ENCODE measurements around the gene EHD3.

Gene EHD3

DNA sequence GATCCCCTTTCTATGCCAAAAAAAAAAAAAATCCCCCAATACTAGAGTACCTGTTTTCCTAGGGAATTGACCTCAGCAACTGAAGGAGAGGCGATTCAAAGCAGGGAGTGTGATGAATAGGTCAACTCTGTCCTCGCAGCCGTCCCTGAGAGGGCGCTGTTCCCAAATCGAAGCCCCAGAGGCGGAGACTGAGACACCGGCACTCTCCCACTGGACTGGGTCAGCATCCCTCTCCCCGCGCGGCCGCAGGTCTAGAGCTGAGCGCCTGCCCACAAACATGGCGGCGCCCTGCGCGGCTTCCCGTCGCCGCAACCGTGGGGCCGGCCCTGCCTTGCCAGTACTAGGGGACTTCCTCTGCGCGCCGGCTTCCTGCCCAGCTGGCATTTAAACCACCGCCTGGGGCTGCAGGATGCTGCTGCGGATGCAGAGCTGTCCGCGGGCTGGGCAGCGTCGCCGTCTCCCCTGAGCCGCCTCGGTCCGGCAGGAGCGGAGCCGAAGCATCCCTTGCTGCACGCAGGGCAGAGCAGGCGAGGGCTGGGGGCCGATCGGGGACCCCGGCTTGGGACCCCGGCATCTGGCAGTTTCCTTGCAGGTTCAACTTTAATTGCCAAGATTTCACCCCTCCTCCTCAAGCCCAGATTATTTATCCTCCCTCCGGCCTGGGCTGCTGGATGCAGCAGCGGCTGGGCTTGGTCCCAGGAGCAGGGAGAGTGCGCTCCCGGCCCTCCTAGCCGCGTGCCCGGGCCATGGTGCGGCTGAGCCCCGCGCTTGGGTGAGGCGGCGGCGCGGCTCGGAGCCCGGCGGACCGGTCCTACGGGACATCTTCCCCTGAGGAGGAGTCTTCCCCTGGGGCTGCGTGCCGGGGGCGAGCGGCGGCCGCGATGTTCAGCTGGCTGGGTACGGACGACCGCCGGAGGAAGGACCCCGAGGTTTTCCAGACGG is at the start of gene EHD3:
TSS of gene EHD3 (plus strand) at position 412 of the 942 bp plus-strand sequence. CDS start at position 882, 470 bp downstream.
- peak; percentile 40 for DNase-seq (ENCODE audit: low spot score)

DNA sequence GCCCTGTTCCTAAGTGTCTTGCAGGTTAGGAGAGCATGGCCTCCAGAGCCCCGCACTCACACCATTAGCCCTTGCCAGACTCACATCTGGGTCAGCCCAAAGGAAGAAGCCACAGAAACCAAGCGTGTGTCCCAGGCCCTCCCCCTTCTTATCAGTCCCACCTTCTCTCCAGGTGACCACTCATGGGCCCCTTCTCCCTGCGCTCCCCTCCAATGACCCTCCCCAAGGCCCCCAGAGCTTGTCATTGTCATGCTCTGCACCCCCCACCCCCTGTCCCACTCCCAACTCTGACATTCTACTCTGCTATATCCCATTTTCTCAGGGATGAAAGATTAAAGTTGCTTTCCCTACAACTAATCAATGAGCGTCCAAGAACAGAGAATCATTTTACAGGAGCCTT is 46.8 kb upstream of the EHD3 start:
- DNase-seq (ENCODE audit: low spot score): no peak

DNA sequence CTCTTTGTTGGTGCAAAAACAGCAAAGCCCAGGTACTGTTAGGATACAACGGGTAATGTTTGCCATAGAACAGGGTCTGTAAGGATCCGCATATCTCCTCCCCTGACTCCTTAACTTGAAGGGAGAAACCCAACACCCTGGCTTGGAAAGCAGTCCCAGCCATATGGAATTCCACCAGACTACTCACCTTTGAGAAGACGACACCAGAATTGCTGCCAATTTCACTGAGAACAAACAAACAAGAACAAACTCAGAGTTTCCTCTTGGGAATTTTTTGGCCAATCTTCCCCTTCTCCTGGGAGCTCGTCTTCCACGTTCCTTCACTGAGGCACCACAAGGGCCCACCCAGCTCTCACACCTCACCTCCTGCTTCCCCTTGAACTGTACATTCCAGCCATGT is 45.8 kb upstream of the EHD3 start:
- no peak for DNase-seq (ENCODE audit: low spot score)

DNA sequence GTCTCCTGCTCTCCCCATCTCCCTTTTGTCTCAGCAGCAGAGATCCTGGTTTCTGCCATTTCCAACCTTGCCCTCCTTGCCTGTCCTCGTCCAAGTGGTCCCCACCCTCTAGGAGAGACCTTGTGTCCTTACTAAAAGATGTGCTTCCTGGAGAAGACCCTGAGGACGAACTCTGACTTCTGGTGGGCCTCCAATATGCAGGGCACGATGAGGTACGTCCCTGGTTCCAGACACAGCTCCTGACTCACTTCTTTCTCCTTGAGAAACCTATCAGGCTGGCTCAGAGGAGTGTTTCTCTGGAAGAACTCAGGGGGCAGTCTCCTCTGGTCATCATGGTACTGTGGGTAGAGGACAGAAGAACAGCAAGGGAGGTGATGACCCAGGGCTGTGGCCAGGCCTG is 44.8 kb upstream of the EHD3 start:
- no peak for DNase-seq (ENCODE audit: low spot score)

DNA sequence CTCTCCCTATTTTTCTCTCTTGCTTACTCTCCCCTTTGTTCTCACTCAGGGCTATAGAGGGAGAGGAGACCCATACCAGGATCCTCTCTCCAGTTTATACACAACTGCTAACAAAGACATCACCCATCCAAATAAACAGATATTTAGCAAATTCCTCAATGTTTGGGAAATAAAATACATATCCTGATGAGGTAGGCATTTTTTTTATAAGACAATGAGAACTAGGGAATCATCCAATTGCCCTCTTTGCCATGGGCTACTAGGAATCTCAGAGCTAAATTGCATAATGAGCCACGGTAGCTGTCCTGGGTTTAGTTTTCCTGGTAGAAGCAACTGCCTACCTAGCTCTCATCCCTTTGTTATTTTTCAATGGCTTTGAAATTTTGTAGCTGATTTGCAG is 43.8 kb upstream of the EHD3 start:
- no peak for DNase-seq (ENCODE audit: low spot score)

DNA sequence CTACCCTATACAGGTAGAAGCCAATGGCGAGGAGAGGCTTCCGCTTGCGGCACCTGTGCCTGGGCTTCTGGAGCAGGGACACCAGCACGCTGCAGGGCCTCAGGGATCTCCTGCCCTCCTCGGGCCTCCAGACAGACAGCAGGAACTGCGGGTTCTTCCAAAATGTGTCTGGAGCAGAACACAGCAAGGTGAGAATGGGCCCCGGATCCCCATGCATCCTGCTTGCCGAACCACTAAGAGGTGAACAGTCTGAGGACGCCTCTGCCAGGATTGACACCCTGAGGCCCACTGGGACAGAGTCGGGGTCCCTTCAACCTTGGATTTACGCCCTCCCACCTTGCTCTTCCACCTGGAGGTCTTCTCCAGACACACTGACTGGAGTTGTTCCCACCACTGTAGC is 42.0 kb upstream of the EHD3 start:
- no peak for DNase-seq (ENCODE audit: low spot score)

DNA sequence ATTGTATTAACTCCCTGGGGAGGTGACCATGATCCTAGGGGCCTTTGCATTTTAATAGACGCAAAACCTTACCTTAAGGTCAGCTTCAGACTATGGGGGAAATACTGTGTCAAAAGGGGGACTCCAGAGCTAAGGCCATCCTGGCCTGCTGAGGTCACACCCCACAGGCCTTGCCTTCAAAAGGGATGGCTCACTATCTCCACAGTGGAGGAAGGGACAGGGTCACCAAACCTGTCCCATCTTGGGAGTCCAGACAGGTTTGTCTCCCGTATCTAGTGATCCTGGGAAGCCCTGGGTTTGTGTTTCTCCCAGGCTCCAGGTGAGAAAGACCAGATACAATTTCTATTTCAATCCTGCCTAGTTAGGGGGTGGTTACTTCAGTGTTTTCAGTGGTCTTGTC is 41.6 kb upstream of the EHD3 start:
- DNase-seq (ENCODE audit: low spot score): no peak

DNA sequence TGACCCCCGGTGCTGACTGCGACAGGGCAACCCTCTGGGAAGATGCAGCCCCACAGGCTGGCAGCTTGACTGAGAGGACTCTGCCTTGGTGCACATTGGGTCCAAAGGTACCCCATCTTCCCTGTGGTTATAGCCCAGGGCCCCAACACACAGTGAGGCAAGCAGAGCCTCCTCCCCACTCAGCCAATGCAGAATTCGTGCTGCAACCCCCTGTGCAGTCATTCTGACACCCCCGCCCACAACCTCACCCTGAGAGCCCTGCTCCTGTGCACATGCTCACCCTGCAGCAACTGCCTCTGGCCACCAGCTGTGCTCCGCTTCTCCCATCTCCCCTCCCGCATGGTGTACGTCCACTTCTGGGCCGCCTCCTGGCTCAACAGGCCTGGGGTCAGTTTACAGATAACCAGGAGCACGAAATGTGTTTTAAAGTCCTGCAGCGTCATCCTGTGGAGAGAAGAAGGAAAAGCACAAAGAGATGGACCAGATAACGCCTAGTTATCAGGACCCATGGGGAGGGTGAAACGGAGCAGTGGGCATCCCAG is 41.0 kb upstream of the EHD3 start:
- no peak for DNase-seq (ENCODE audit: low spot score)

DNA sequence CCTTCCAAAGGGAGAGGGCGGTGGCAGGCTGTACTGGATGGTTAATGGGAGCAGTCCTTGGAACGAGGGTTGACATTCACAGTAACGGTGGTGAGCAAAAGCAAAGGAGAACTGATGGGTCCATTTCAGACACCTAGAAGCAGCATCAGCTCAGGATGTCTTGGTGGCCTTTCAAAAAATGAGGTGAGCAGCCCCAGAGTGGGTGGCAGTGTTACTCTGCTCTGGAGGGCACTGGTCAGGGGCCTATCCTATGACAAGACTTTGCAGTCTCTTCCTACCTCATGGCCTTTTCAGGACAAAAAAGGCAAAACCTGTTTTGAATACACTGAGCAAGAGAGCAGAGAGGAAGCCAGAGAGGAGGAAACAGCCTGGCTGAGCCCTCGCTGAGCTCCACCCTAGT is 40.1 kb upstream of the EHD3 start:
- DNase-seq (ENCODE audit: low spot score): no peak

DNA sequence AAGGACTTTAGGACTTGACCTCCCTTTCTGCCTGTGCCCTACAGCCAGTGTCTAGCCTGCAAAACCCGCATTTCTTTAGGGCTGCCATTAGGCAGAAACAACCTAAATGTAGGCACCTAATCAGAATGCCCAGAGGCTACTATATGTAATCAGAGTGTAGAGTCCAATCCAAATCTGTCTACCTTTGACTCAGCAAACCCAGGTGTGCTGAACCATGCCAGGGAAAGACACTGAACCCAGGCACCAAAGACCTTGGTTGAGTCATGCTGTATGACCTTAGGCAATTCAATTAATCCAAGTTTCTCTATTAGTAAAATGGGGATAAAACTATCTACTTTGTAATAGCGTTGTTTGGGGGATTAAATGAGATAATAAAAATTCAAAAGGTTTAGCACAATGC is 37.3 kb upstream of the EHD3 start:
- DNase-seq (ENCODE audit: low spot score): no peak

DNA sequence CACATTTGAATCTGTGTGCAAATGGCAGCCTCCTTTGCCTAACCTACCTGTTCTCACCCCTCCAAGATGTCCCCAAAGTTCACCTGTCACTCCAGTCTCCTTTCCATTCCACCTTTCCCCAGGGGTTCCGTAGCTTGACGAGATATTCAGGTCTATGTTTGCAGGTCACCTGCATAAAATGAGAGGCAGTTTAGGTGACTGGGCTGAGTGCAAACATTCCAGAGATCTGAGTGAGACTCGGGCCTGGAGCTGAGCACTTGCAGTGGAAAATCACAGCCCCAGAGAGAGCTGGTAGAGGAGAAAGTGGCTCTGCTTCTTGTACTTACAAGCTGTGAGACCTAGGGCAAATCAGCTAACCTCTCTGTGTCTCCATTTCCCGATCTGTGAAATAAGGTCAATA is 36.8 kb upstream of the EHD3 start:
- no peak for DNase-seq (ENCODE audit: low spot score)

DNA sequence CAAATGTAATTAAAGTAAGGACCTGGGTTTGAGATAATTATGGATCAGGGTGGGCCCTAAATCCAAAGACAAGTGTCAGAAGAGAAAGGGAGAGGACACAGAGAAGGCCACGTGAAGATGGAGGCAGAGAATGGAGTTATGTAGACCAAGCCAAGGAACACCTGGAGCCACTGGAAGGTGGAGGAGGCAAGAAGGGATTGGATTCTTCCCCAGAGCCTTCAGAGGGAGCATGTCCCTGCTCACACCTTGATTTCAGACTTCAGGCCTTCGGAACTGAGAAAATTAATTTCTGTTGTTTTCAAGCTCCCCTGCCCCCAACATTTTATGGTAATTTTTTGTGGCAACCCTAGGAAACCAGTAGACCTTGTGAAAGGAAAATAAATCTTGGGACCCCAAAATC is 36.3 kb upstream of the EHD3 start:
- no peak for DNase-seq (ENCODE audit: low spot score)

DNA sequence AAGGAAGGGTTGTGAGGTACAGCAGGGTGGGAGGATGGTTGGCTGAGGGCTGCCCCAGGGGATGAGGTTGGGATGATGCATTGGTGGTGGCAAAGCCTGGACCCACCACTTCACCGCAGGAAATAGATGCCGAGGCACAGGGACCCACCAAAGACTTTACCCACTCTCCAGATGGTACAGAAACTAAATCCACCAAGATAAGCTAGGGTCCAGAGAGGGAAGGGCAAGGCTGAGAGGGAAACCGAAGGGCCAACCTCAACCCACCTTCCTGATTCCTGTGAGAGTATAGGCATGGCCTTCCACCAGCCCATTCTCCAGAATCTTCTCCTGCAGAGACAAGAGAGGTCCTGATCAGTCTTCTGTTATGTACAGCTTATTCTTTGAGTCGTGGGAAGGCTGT is 34.7 kb upstream of the EHD3 start:
- no peak for DNase-seq (ENCODE audit: low spot score)

DNA sequence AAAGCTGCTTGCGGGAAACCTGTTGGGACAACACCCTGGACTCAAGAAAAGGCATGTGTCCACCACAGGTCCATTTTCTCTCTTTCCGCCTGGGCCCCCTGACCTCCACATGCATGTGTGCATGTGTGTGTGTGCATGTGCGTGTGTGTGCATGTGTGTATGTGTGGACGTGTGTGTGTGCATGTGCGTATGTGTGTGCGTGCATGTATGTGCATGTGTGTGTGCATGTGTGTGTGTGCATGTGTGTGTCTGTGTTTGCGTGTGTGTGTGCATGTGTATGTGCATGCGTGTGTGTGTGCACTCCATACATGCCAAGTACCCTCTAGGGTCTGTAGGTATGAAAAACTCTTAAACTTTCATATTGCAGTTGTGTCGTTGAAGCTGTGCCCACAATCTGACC is 33.0 kb upstream of the EHD3 start:
- DNase-seq (ENCODE audit: low spot score): no peak

DNA sequence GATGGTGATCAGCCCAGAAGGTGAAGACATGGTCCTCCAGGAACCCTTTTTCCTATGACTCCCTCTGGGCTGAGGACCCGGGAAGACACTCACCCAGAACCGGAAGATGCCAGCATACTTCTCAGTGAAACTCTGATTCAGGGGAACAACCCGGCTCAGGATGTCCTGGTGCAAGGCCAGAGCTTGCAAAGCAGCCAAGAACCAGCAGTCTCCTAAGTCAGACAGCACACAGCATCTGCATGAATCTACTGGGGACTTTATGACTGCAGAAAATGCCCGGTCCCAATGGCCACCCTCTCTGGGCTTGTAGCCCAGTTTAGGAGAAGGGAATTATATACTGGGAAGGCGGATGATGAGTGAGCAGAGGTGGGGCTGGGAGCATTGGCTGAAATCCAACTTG is 31.9 kb upstream of the EHD3 start:
- no peak for DNase-seq (ENCODE audit: low spot score)

DNA sequence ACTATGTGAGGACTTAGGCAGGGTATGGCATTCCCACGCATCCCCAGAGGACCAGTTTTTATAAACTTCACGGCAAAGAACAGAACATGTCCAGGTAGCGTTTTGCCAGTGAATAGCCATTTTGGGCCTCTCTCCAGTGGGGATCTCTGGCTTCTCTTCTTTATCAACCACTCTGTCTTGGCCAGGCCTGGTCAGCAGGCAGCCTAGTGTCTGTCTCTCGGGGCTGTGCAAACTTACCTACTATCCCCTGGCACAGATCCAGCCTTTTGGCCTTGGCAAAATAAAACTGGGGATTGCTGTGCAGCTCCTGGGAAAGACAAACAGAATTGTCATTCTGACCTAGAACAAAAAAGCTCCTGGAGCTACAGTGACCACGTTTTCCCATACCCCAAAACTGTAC is 31.1 kb upstream of the EHD3 start:
- no peak for DNase-seq (ENCODE audit: low spot score)

DNA sequence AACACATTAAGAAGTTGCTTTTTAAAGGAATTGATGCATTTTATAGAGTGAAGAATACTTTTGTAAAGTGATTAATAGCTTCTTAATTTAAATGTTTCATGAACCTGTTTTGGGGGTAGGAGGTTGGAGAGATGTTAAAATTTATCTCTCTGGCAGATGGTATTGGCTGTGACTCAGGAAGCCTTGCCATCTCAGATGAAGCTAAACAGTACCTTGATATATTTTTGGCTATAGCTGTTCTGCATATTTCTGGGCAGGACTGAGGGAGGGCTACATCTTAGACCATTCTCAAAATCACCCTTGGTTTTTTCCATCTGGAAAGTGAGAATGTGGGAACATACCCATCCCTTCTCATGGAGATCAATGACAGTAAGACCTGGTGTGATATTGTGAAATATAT is 30.0 kb upstream of the EHD3 start:
- no peak for DNase-seq (ENCODE audit: low spot score)

DNA sequence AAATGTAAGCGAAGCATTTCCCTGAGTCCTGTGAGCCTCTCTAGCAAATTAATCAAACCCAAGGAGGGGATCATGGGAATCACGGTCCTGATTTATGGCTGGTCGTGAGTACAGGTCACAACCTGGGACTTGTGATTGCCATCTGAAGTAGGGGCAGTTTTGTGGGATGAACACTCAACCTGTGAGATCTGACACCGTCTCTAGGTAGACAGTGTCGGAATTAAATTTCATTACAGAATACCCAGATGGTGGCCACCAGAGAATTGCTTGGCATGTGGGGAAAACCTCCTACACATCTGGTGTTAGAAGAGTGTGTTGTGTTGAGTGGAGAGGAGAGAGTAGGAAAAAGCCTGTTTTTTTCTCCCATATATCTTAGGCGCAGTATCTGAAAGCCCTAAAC is 29.2 kb upstream of the EHD3 start:
- DNase-seq (ENCODE audit: low spot score): no peak

DNA sequence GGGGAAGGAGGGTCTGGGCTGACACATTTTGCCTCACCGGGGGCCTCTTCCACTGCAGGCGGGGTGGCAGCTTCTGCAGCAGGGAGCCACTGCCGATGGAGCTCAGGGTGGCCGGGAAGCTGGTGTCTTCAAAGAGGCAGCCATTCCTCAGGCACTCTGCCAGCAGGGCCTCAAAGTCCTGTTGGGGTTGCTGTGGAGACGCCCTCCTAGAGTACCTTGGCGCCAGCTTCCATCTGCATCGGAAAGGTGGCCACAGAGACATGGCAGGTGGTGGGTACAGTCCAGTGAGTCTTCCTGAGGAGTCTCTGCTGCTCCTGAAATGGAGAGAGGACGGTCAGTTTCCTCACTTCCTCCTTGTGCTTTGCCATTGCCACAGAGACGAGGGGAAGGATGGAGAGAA is 28.8 kb upstream of the EHD3 start:
- DNase-seq (ENCODE audit: low spot score): no peak

DNA sequence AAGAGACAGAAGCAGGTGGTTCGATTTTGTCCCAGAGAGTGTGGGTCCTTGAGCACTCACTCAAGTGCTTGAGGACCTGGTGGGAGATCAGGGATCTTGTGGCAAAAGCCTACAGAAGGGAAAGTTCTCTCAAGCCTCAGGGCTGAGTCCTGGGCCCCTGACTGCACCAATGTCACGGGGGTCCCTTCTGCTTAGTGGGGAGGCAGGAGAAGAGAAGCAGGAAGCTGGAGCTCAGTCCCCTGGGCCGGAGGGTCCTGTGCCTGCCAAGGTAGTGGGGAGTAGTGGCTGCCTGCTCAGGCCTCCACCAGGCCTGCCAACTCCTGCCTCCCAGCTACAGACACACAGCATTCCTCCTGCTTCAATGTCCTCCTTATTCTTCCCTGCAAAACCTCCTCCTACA is 28.3 kb upstream of the EHD3 start:
- no peak for DNase-seq (ENCODE audit: low spot score)

DNA sequence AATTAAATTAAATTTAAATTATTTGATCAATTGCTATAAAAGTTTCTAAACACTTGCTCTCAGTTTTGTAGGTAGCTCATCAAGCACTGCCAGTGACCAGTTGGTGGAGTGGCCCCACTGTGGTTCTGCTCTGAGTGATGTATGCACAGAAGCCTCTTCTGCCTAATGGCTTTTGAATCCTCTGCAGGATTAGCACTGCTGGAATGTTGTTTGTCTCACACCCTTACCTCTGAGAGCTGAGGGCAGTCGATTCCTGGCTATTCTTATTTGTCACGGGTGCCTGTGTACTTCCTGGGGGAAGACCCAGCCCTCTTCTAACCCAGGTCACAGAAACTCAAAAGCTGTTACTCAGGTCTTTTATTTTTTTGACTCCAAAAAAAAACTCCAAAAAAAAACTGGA is 26.2 kb upstream of the EHD3 start:
- no peak for DNase-seq (ENCODE audit: low spot score)

DNA sequence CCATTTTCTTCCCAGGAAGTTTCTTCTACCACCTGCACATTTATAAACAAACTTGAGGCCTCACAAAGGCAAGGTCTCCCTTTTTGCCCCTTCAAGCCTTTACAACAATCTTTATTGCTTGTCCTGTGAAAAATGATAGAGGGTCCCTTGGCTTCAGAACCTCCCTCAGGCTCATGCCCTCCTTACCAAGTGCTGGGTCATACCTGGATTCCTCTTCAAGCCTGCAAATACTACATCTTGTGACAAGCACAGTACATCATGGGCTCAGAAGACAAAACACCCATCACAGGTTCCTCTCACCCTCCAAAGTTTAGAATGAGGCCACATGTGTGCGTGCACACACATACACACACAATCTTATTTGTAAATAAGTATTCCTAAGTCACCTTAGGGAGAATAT is 25.7 kb upstream of the EHD3 start:
- DNase-seq (ENCODE audit: low spot score): no peak

DNA sequence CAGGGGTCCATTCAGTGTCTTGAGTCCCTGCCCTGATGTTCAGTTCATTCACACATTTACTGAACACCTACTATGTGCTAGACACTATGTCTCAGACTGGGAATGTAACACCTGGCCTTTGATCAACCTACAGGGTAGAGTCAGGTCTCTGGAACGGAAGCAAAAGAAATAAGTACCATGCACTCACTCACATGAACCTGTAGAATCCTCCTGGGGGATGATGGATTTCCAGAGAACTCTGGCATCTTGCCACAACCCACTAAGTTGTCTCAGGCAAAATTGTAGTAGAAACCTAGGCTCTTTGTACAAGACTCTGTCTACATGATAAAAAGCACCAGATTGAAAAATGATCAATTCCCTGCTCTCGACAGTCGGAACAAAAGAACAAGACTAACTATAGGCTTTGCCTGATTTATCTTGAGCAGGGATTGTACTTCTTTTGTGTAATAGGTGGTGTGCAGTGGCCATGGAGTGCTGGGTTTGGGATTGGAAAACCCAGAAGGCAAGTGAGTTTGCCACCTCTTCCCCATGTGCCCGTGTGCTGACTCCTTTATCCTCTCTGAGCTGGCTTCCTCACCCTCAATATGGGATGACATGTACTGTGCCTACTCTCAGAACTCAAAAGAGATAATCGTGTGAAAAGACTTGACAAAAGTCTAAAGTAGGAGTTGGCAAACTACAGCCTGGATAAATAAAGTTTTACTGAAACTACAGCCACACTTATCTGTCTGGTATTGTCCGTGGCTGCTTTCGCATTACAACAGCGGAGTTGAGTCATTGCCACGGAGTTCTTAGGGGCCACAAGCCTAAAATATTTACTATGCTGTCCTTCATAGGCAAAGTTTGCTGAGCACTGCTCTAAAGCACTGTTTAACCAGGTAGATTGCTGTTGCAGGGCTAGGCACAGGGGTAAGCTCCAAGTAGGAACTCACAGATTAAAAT is 21.0 kb upstream of the EHD3 start:
- DNase-seq (ENCODE audit: low spot score): no peak

All from COLO829 (cell line).